Hematopoietic multipotent progenitor cell treated with erythropoietin and hydrocortisone succinate and interleukin-3 and kit ligand, for 8 days (in vitro differentiated cells): ENCODE measurements around the gene MVB12B.

Experiments
- DNase-seq: peaks from one replicate; pipeline ENCODE4 v3.0.0-alpha.2; 2015

MVB12B gene

DNA sequence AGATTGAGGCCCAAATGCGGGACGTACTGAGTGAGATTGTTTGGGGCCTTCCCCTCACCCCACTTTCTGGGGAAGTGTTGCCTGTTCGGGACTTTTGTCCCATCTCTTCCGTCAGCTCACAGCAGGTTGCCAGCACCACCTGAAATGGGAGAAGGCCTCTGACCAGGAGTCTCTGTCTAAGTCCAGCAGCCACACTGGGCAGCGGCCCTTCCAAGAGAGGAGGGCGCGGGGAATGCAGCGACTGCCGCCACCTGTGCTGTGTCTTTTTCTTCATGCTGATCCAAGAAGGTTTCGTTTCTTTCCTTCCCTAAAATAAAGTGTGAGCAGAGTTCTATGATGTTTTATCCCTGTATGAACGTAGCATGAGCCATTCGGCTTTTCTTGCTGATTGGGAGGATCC is 152.9 kb downstream of the MVB12B start:
- no peak for DNase-seq

DNA sequence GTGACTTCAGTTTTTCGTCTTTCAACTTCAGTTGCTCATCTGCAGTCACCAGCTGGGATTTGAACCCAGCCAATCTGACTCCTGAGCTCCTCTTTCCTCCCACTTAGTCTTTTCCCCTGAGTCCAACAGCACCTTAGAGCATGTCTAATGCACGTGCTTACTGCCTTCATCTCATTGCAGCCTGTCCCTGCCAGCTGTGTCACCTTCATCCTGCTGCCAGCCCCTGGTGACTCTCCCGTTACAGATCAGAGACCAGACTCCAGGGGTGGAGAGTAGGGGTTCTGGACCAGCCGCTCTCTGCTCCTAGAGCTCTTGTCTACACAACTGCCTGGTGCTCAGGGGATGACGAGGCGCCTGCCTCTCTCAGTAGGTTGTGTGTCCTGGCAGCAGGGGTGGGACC is 154.2 kb downstream of the MVB12B start:
- DNase-seq, result no peak

GRCh38 chr9:126481862-126482261 is 155.2 kb downstream of the MVB12B start:
- no peak for DNase-seq

DNA sequence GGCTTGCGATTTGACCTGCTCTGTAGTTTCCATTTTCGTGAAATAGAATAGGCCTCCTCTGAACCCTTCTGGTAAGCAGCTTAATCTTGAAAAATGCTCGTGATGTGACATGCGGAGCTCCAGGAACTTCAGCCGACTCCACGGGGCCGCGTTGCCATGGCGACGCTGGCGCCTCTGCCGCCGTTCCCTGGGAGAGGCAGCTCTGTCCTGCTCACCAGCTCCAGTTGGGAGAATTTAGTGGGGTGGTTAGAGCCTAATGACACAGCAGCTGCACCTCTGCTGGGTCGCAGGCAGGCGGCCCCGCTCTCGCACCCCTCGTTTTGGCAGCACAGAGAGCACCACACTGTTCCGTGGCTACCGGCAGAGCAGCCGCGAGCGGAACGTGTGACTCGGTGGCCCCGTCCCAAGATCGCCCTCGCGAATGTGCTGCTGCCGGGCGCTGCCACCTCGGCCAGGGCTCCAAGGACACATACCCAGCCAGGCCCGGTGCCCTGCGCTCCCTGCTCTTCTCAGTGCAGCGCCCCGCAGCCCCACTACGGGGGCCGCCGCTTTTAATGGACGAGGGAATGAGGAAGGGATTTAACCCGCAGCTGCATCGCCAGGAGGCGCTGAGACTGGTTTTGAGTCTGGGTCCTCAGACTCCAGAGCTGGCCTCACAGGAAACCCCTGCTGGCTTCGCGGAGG is 155.9 kb downstream of the MVB12B start:
- no peak for DNase-seq

GRCh38 chr9:126483468-126484073 is 156.9 kb downstream of the MVB12B start:
- no peak for DNase-seq

- DNase-seq, result no peak
Observed at GRCh38 chr9:126485662-126486061, 159.0 kb downstream of the MVB12B start.

GRCh38 chr9:126486276-126486675 is 159.6 kb downstream of the MVB12B start:
- DNase-seq, result no peak

DNA sequence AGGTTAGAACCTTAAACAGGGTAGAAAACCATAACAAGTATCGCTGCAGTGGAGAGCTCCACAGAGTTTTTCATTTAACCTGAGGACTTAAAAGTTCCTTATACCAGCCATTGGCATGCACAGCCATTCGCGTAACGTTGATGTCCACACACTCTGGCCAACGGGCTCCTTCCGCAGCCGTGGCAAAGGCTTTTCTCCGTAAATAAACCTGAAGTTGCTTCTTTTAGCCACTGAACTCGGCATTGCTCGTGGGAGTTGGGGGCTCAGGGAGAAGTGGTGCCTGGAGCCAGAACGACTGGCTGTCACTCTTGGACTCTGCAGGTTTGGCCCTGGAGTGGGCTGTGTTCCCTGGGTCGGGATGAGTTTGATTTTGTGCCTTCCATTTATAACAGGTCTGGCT is 161.2 kb downstream of the MVB12B start:
- DNase-seq, result no peak

DNA sequence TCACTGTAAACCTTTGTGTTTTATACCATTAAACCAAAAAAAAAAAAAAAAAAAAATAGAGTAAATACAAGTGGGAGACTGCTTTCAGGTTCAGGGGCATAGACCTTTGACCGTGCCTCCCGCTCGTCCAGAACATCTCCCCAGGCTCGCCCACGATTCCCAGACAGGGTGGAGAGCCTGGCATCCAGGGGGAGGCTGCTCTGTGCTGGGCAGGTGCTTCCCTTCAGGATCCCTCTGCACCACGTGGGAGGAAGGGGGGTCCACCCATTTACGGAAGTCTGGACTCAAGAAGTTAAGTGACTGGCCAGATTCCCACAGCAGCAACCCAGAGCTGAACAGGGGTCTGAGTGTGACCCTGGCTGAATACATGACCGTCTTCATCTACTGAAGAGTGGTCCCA is 161.7 kb downstream of the MVB12B start:
- DNase-seq, result no peak

DNA sequence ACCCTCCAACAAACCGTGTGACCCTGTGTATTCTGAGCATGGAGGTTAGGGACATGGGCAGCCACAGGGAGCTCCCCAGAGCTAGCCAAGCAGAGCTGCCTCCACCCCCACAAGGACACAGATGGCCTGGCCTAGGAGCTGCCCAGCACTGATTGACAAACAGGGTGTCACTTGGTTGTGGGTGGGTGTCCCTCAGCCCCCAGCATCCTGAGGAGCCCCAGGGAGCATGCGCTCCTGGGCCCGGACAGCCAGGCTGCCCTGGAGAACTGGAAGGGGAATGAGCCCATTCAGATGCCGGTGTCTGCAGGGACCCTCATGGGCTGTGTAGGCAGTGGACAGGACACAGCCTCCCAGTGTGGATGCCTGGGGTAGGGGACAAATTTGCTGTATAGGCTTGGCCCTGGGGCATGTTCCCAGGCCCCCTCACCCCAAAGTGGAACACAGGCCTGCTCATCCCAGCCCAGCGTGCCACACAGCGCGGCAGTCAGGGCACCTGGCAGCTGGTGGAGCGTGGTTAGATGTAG is 162.3 kb downstream of the MVB12B start:
- DNase-seq, result no peak

DNA sequence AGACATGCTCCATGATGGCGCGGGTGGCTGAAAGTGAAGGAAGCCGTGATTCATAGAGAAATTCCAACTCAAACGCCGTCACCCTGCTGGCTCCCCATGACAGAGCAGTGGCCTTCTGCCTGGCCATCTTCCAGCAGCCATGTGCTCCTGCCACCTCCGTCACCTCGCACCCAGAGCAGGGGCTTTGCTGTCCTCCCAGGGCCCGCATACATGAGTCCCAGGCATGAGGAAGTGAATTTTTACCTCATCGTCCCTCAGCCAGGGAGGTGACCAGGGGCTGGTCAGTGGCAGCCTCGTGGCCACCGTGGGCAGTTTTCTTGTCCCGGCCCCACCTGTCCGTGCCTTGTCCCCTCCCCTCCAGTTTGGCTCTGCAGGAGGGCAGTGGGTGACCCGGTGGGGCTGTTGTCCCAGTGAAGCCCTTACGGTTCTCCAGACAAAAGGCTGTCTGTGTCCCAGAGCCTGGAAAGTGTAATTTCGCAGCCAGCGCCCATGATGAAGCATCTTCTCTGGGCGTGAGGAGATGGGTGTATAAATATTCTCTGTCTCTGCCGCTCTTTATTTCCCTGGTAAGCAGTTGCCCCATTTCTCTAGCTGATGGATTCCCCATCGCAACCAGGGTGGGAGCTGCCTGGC is 163.1 kb downstream of the MVB12B start:
- DNase-seq, result no peak

DNA sequence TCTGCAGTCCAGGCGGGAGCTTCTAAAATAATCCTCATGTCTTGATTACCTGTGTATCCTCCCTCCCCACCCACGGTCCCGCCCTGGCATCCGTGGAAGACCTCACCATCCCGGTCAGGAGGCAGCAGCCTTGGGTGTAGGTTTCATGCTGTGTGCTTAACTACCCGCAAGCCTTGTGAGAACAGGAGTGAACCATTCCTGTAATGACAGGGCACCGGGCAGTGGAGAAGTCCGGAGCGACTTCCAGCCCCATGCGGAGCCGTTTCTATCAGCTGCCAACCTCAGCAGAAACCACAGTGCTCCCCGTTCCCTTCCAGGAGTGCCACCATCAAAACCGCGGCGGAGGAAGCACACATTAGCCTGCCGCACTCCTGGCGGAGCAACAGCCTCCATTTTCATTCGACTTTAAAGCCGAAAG is 163.6 kb downstream of the MVB12B start:
- DNase-seq, result no peak

- peak; percentile 59 for DNase-seq
Observed at GRCh38 chr9:126490871-126491567, 164.4 kb downstream of the MVB12B start.

DNA sequence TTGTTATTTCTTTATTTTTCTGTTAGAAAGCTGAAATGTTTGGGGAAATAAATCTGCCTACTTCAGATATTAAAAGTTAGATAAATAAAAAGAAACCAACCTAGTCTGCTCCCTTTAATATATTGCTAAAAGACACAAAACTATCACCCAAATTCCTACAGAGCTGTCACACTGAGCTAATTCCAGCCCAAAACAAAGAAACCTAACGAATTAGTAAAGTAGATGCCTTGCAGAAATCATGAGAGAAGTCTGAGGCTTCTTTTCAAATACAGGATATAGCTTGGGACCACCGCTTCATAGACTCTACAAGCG is 164.9 kb downstream of the MVB12B start:
- DNase-seq, result no peak

- no peak for DNase-seq
Observed at GRCh38 chr9:126491949-126492348, 165.3 kb downstream of the MVB12B start.

DNA sequence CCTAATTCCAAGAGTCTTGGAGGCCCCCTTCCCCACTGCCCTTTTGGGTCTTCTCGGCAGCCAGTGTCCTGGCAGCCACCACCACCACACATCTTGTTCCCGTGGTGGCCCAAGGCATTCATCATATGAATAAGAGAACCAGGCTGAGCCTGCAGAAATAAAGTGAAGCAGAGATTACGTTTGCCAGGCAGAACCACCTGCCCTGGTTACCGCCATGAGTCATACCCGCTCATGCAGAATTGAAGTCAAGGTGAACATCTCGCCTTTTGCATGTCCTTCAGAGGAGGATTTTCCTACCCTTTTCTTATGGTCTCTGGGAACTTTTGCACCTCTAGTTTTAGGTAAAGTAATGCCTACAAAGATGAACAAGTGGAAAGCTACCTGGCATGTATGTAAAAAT is 167.6 kb downstream of the MVB12B start:
- no peak for DNase-seq

- DNase-seq, result no peak
Observed at GRCh38 chr9:126494746-126495145, 168.1 kb downstream of the MVB12B start.

DNA sequence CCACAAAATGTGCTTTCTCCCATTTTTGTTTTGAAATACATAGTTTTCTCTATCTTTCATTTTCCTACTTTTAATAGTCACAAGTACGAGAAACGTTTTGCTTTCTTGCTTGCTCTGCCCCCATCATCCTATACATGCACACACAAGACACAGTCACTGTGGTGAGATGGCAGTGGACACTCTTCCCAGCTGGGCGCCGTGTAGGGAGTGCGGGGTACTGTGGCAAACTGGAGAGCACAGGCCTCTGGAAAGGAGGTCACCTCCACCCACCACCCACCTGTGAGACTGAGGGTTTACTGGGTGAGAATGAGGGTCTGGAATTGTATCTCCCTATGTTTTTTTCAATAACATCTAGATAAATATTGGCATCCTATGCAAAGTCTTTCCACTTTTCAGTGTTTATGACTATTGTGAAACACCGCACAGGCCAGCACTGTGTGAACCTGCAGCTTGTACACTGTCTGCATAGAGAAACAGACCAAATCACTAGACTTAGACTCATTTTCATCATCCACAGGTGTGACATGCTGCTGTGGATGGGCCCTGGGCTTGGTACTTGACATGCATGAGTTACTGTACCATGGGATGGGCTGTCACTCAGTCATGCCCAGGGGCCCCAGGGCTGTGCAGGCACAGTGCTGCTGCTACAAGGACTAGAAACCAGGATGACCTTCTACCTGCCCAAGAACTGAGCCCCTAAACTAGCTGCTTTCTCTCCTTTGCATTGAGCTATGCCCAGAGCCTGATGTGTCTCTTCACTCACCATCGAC is 169.0 kb downstream of the MVB12B start:
- DNase-seq, result no peak

DNA sequence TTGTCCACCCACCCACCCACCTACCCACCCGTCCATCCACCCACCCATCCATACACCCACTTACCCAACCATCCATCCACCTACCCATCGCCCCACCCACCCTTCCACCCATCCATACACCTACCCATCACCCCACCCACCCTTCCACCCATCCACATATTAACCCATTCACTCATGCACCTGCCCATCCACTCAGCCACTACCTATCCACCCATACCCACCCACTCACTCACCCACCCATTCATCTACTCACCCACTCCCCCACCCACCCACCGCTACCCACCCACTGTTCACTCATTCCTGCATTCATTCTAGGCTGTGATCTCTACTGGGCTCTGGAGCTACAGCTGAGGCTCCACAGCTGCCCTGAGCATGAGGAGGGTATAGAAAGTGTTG is 169.6 kb downstream of the MVB12B start:
- no peak for DNase-seq

DNA sequence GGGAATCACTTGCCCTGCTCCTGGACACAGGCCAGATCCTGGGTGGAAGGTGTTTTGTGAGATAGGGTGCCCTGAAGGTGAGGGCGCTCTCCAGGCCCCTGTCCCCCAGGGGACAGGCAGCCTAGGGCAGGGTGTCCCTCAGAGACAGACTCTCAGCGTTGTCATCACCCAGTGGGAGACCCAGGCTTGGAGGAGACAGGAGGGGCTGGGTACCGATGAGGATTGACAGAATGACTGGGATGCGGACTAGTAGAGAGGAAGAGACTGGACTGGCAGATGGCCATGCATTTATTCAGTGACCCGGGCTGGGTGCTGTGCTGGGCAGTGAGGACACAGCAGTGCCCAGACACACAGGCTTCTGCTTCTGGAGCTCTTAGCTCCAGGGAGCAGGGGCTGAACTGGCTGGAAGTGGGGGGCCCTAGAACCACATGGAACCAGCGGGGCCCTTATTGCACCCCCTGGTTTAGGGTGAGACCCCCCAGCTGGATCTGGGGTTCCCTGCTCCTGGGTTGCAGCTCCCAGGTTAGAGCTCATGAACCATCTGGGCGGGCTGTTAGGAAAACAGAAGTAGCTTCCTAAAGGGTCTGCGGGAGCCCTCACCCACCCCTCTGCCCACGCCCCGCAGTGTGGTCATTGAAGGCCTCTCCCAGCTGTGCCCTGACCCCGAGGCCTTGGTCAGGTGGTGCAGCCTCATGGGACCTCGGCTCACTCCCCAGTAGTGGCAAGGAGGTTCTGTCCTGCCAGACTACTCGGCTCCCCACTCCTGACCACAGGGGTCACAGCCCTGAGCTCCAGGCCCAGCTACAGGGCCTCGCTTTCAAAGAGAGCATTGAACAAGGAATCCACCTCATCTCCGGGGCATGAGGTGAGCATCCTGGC is 170.4 kb downstream of the MVB12B start:
- DNase-seq, result no peak

DNA sequence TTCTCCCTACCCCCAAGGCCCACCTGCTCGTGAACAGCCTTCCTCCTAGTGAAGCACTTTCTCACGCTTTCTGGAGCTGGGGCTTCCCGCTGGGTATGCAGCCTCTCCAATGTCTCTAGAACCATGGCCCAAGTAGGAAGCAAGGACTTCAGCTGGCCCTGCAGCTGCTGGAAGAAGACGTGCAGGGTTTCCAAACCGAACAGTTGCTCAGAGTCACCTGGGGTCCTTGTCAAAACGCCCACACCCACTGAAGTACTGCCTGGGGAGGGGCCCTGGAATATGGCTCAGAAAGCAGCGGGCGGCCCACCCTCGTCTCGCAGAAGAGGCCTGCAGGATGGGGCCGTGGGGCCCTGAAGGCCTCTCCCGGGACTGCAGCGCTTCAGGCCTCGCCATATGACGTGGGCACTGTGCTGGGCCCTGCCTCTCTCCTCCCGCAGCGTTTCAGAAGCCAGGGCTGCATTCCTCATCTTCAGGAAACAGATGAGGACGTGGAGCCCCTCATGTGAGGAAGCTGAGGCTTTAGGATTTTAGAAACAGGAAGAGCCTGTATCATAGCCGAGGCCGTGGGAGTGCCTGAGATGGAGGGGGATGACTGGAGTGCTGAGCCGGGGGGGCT is 171.1 kb downstream of the MVB12B start:
- DNase-seq, result no peak

DNA sequence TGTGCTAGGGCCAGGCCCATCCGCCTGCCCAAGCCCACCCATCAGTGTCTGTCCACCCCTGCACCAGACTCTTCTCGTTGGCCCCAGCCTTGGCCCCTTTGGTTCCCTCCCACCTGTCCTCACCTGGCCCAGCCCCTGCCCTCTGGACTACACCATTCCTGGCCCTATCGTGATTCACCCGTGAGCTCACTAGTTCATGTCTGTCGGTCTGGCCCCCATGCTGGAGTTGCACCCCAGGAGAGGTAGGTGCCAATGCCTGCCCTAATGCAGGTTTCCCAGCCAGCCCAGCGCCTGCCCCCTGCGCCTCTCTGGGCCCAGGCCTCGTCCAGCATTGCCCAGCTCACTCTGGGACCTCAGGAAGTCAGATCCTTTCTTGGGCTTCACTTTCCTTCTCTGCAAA is 171.7 kb downstream of the MVB12B start:
- no peak for DNase-seq
